GM12878 (cell line): ENCODE results near the gene COTL1. TPM values are rescaled to one million over a fixed set of nuclear protein-coding genes. Genes with fewer than 3 reads are reported as not detected.

Experiments used
- CBFB ChIP-seq: IDR thresholded peaks from 2 replicates; pipeline ENCODE4 v1.6.1; 2016; ENCODE audit warnings: antibody characterized with exemption, low read depth
- CHD1 ChIP-seq: IDR thresholded peaks from 2 replicates; pipeline ENCODE4 v1.6.1; 2012; ENCODE audit warnings: low read depth, low read length, improper control_type of control experiment
- DPF2 ChIP-seq: fragments of 450-650 bp; IDR thresholded peaks from 2 replicates; pipeline ENCODE4 v1.6.1; 2017; ENCODE audit warnings: mild to moderate bottlenecking
- EZH2 ChIP-seq: IDR thresholded peaks from 2 replicates; pipeline ENCODE4 v1.6.1; 2012; ENCODE audit warnings: low read depth, mild to moderate bottlenecking, control low read depth, inconsistent platforms, low read length, borderline replicate concordance; ENCODE audit not compliant: control insufficient read depth
- GATAD2B ChIP-seq: fragments of 450-650 bp; conservative IDR thresholded peaks from 2 replicates; pipeline ENCODE4 v1.6.1; 2017; ENCODE audit warnings: low read depth, mild to moderate bottlenecking, moderate library complexity
- JUNB ChIP-seq: IDR thresholded peaks from 2 replicates; pipeline ENCODE4 v1.6.1; 2016; ENCODE audit warnings: antibody characterized with exemption, mild to moderate bottlenecking
- KDM1A ChIP-seq: fragments of 200-600 bp; sonication (generic); IDR thresholded peaks from 2 replicates; pipeline ENCODE4 v1.6.1; 2016; ENCODE audit warnings: borderline replicate concordance
- MTA2 ChIP-seq: fragments of 450-650 bp; IDR thresholded peaks from 2 replicates; pipeline ENCODE4 v1.6.1; 2016; ENCODE audit warnings: low read depth, mild to moderate bottlenecking, moderate library complexity
- NFXL1 ChIP-seq: fragments of 450-650 bp; IDR thresholded peaks from 2 replicates; pipeline ENCODE4 v1.6.1; 2017; ENCODE audit warnings: antibody characterized with exemption, mild to moderate bottlenecking, borderline replicate concordance
- NKRF ChIP-seq: fragments of 450-650 bp; conservative IDR thresholded peaks from 2 replicates; pipeline ENCODE4 v1.6.1; 2017; ENCODE audit warnings: mild to moderate bottlenecking, moderate library complexity
- NR2F1 ChIP-seq: fragments of 450-650 bp; conservative IDR thresholded peaks from 2 replicates; pipeline ENCODE4 v1.6.1; 2017; ENCODE audit warnings: mild to moderate bottlenecking
- RFX5 ChIP-seq: IDR thresholded peaks from 2 replicates; pipeline ENCODE4 v1.6.1; 2011; ENCODE audit warnings: low read depth, low read length, improper control_type of control experiment
- SREBF1 ChIP-seq: IDR thresholded peaks from 2 replicates; pipeline ENCODE4 v1.6.1; 2012; ENCODE audit warnings: mild to moderate bottlenecking, low read length
- SREBF2 ChIP-seq: IDR thresholded peaks from 2 replicates; pipeline ENCODE4 v1.6.1; 2012; ENCODE audit warnings: mild to moderate bottlenecking, low read length
- SRF ChIP-seq, 2 experiments: IDR thresholded peaks; 2 replicates each; pipeline ENCODE4 v1.6.1; 2011; ENCODE audit warnings: low read depth in 2 of 2, low read length in 2 of 2, mild to moderate bottlenecking in 1 of 2, moderate library complexity in 1 of 2
- USF1 ChIP-seq: IDR thresholded peaks from 2 replicates; pipeline ENCODE4 v1.6.1; 2011; ENCODE audit warnings: borderline replicate concordance, low read depth, mild to moderate bottlenecking, moderate library complexity, mixed read lengths, low read length; ENCODE audit not compliant: insufficient read depth; ENCODE audit errors: extremely low read length
- polyA plus RNA-seq, 11 experiments: library from polyadenylated mRNA; depleted of rRNA in 4 of 11; unstranded in 6 of 11; stranded (reverse) in 5 of 11; fragments of >200 nt; fragmentation: Nextera tagmentation in 4 of 11; fragmentation: Illumina TruSeq in 1 of 11; extraction: Ambion mirVana in 4 of 11; extraction: Trizol in 1 of 11; gene quantifications; 1 replicate in 1 of 11; 2 replicates in 10 of 11; pipeline versions ENCODE4 v1.2.1 to v1.2.3, GENCODE V29; 2011 to 2016; ENCODE audit warnings: inconsistent platforms in 2 of 11, missing spikeins in 2 of 11, low read depth in 1 of 11
- total RNA-seq, 4 experiments: library from RNA; depleted of rRNA in 3 of 4; stranded (reverse); fragments of >200 nt in 3 of 4; fragmentation: Illumina TruSeq in 1 of 4; extraction: Trizol in 1 of 4; gene quantifications; 2 replicates each; pipeline versions ENCODE4 v1.2.1 to v1.2.3, GENCODE V29; 2013 to 2021
- TF ChIP-seq, protein P1 (sequence below): fragments of 450-650 bp; IDR thresholded peaks from 2 replicates; pipeline ENCODE4 v1.6.1; 2017; ENCODE audit warnings: antibody characterized with exemption, mild to moderate bottlenecking, moderate library complexity
- TF ChIP-seq, protein P2 (sequence below): IDR thresholded peaks from 2 replicates; pipeline ENCODE4 v1.6.1; 2012; ENCODE audit warnings: low read depth, low read length, improper control_type of control experiment
- TF ChIP-seq, protein P3 (sequence below): fragments of 450-650 bp; formaldehyde crosslinking; IDR thresholded peaks from 2 replicates; pipeline ENCODE4 v1.5.0; 2022; ENCODE audit warnings: mild to moderate bottlenecking, missing genetic modification characterization

Gene COTL1
- total and polyA plus RNA-seq, 10 of the 15 experiments (the other 5 are each of a cell fraction or from before 2014, with no cell fraction given), result 140 to 894 (median 330) TPM

DNA sequence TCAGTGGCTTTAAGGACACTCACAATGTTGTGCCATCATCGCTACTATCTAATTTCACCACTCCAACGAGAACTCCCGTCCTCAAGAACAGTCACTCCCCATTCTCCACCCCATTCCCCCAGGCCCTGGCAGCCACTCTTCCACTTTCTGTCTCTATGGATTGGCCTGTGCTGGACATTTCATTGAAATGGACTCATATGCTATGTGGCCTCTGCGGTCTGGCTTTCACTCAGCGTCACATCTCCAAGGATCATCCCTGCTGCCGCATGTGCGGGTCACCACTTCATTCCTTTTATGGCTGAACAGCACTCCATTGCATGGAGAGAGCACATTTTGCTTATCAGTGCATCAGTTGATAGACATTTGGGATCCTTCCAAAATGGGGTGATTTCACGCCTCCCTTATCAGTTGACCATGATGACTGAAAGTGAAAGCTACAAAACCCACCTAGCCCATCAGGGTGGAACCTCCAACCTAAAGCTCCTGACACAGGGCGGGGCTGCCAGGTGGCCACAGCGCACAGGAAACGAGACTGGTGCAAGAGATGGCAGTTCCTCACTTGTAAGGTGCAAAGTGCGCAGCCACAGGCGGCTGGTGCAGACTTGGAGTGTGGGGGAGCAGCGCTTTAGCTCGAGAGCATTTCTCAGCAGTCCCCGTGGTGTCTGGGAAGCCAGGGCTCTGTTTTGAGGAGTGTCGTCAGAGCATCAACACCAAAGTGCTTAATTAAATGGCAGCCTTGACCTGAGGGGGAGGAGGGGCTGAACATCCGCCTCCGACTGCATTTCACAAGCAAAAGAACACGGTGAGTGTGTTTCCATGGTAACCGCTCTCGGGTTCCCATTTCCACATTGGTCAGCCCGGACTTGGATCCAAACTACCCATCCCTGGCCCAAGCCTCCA, 23.8 kb downstream of the COTL1 start (continued):
- TF ChIP-seq, protein P1, sequence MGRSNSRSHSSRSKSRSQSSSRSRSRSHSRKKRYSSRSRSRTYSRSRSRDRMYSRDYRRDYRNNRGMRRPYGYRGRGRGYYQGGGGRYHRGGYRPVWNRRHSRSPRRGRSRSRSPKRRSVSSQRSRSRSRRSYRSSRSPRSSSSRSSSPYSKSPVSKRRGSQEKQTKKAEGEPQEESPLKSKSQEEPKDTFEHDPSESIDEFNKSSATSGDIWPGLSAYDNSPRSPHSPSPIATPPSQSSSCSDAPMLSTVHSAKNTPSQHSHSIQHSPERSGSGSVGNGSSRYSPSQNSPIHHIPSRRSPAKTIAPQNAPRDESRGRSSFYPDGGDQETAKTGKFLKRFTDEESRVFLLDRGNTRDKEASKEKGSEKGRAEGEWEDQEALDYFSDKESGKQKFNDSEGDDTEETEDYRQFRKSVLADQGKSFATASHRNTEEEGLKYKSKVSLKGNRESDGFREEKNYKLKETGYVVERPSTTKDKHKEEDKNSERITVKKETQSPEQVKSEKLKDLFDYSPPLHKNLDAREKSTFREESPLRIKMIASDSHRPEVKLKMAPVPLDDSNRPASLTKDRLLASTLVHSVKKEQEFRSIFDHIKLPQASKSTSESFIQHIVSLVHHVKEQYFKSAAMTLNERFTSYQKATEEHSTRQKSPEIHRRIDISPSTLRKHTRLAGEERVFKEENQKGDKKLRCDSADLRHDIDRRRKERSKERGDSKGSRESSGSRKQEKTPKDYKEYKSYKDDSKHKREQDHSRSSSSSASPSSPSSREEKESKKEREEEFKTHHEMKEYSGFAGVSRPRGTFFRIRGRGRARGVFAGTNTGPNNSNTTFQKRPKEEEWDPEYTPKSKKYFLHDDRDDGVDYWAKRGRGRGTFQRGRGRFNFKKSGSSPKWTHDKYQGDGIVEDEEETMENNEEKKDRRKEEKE, result no peak
- peak in 1 of 2 experiments; percentile 68; a peak in 1 of 4 replicates for TF ChIP-seq SRF (IDR thresholded peaks at IDR 0.05; ENCODE audit: low read depth in 2 of 2, low read length in 2 of 2)
- no peak for TF ChIP-seq CHD1
- TF ChIP-seq, protein P2, sequence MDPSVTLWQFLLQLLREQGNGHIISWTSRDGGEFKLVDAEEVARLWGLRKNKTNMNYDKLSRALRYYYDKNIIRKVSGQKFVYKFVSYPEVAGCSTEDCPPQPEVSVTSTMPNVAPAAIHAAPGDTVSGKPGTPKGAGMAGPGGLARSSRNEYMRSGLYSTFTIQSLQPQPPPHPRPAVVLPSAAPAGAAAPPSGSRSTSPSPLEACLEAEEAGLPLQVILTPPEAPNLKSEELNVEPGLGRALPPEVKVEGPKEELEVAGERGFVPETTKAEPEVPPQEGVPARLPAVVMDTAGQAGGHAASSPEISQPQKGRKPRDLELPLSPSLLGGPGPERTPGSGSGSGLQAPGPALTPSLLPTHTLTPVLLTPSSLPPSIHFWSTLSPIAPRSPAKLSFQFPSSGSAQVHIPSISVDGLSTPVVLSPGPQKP, result no peak
- TF ChIP-seq NKRF, result peak; percentile 39; the same call in 1 of the 2 replicates
- TF ChIP-seq GATAD2B, result peak; percentile 84
- peak; percentile 98 for TF ChIP-seq MTA2
- TF ChIP-seq SREBF2, result peak; percentile 34; the same call in 1 of the 2 replicates
- no peak for TF ChIP-seq EZH2
- TF ChIP-seq RFX5, result no peak; the same call in 1 of the 2 replicates
- no peak for TF ChIP-seq NFXL1
- peak; percentile 96 for TF ChIP-seq NR2F1
- TF ChIP-seq CBFB, result peak; percentile 94
- TF ChIP-seq DPF2, result peak; percentile 99
- TF ChIP-seq USF1, result no peak
- TF ChIP-seq JUNB, result peak; percentile 97
- TF ChIP-seq SREBF1, result peak; percentile 73; the same call in 1 of the 2 replicates
- TF ChIP-seq KDM1A, result no peak
- TF ChIP-seq, protein P3, sequence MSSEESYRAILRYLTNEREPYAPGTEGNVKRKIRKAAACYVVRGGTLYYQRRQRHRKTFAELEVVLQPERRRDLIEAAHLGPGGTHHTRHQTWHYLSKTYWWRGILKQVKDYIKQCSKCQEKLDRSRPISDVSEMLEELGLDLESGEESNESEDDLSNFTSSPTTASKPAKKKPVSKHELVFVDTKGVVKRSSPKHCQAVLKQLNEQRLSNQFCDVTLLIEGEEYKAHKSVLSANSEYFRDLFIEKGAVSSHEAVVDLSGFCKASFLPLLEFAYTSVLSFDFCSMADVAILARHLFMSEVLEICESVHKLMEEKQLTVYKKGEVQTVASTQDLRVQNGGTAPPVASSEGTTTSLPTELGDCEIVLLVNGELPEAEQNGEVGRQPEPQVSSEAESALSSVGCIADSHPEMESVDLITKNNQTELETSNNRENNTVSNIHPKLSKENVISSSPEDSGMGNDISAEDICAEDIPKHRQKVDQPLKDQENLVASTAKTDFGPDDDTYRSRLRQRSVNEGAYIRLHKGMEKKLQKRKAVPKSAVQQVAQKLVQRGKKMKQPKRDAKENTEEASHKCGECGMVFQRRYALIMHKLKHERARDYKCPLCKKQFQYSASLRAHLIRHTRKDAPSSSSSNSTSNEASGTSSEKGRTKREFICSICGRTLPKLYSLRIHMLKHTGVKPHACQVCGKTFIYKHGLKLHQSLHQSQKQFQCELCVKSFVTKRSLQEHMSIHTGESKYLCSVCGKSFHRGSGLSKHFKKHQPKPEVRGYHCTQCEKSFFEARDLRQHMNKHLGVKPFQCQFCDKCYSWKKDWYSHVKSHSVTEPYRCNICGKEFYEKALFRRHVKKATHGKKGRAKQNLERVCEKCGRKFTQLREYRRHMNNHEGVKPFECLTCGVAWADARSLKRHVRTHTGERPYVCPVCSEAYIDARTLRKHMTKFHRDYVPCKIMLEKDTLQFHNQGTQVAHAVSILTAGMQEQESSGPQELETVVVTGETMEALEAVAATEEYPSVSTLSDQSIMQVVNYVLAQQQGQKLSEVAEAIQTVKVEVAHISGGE (CRISPR knock-in tag), result no peak
